ENCODE results near the gene LBR.
"Not testable (repeated sequence)": the region's sequence is repeated elsewhere in the genome, so short reads cannot be mapped to it uniquely, and the experiment has no call there.

The LBR gene

GRCh38 chr1:225418598-225418997 lies 9.2 kb downstream of the LBR start:
- no peak for DNase-seq

- no peak for DNase-seq
These were observed 9.8 kb downstream of the LBR start for GRCh38 chr1:225418059-225418458.

- DNase-seq = no peak
These were observed 11.7 kb downstream of the LBR start for GRCh38 chr1:225415967-225416745.

GRCh38 chr1:225415307-225415706 lies 12.5 kb downstream of the LBR start:
- no peak for DNase-seq

GRCh38 chr1:225413708-225414375 lies 14.0 kb downstream of the LBR start:
- no peak for DNase-seq

- no peak for DNase-seq
These were observed 15.0 kb downstream of the LBR start for GRCh38 chr1:225412803-225413351.

GRCh38 chr1:225412321-225412720 lies 15.5 kb downstream of the LBR start:
- no peak for DNase-seq

- DNase-seq = no peak
These were observed 17.8 kb downstream of the LBR start for GRCh38 chr1:225410036-225410435.

- DNase-seq = no peak
These were observed 18.8 kb downstream of the LBR start for GRCh38 chr1:225409051-225409450.

GRCh38 chr1:225408249-225408648 lies 19.6 kb downstream of the LBR start:
- DNase-seq = no peak

- no peak for DNase-seq
These were observed 20.1 kb downstream of the LBR start for GRCh38 chr1:225407755-225408154.

- DNase-seq = no peak
These were observed 20.7 kb downstream of the LBR start for GRCh38 chr1:225406976-225407725.

- no peak for DNase-seq
These were observed 26.9 kb downstream of the LBR start for GRCh38 chr1:225400968-225401367.

GRCh38 chr1:225396357-225396756 lies 31.5 kb downstream of the LBR start:
- DNase-seq = no peak

- no peak for DNase-seq
These were observed 38.0 kb downstream of the LBR start for GRCh38 chr1:225389843-225390242.

- no peak for DNase-seq
These were observed 39.5 kb downstream of the LBR start for GRCh38 chr1:225388372-225388771.

- DNase-seq = not testable (repeated sequence)
These were observed 41.0 kb downstream of the LBR start for GRCh38 chr1:225386860-225387259.

GRCh38 chr1:225380691-225381090 lies 47.1 kb downstream of the LBR start:
- DNase-seq = no peak

GRCh38 chr1:225378880-225379279 lies 49.0 kb downstream of the LBR start:
- no peak for DNase-seq

- DNase-seq = no peak
These were observed 52.8 kb downstream of the LBR start for GRCh38 chr1:225374996-225375395.

GRCh38 chr1:225373155-225373554 lies 54.7 kb downstream of the LBR start:
- no peak for DNase-seq

- no peak for DNase-seq
These were observed 56.4 kb downstream of the LBR start for GRCh38 chr1:225371366-225372010.

- no peak for DNase-seq
These were observed 59.7 kb downstream of the LBR start for GRCh38 chr1:225368036-225368552.

Measured in CD4-positive, alpha-beta T cell treated with Interleukin-1 beta for 1 hour (primary cell).